ENCODE results near the gene VSIG10. TPM values are rescaled to one million over a fixed set of nuclear protein-coding genes. Genes with fewer than 3 reads are reported as not detected.

VSIG10 gene, protein sequence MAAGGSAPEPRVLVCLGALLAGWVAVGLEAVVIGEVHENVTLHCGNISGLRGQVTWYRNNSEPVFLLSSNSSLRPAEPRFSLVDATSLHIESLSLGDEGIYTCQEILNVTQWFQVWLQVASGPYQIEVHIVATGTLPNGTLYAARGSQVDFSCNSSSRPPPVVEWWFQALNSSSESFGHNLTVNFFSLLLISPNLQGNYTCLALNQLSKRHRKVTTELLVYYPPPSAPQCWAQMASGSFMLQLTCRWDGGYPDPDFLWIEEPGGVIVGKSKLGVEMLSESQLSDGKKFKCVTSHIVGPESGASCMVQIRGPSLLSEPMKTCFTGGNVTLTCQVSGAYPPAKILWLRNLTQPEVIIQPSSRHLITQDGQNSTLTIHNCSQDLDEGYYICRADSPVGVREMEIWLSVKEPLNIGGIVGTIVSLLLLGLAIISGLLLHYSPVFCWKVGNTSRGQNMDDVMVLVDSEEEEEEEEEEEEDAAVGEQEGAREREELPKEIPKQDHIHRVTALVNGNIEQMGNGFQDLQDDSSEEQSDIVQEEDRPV
- total RNA-seq, result 14.4 and 22.0 TPM in 2 replicates

DNA sequence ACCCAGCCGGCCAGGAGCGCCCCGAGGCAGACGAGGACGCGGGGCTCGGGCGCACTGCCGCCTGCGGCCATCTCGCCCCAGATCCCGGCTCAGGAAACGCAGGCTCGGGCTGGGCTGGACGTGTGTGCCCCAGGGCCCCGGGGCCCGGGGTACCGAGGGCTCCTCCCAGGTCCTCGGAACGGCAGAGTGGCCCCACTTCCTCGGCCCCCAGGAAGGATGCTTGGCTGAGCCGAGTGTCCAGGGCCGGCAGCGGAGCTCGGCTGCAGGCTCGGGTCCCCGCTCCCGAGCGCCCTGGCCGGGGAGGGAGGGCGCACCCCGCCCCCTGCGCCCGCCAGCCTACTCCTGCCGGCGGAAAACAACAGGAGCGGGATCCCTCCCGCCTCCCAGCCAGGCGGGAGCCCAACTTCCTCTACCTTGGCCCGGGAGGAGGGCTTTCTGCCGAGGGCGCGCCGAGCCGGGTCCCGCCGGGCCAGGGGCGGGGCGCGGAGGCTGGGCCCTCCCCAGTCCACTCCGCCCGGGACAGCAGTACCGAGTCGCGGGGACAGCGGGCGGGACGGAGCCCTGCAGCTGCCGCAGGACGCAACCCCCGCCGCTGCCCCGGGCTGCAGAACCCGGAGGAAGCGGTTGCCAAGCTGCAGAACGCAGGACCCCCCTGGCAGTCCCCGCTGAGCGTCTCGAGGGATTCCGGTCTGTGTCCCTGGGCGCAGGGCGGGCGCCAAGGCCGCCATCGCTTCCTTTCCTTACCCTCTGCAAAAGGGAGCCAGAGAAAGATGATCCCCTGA lies at the start of gene VSIG10:
TSS of gene VSIG10 (minus strand) at position 411 of the 782 bp plus-strand sequence. CDS start at position 71, 340 bp downstream.
- H3K27me3 ChIP-seq (ENCODE audit: control insufficient read depth, insufficient read depth, low read length), result no peaks in the 10 kb centered on the region

DNA sequence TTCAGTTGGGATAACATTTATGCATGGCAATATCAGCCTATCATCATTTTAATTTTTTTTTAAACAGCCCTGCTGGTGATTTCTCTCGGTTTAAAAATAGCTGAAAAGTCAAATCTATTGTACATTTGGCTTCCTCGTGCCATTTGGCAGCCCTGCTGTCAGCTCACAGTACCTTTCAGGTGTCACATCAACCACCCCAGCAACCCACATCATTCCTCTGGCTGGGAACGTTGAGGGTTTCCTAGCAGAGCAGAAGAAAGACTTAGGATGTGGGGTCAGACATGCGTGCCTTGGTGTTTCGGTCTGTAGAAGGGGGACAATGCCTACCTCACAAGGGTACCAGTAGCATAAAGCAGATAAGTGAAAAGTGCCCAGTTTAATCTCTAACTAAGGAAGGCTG lies 47.9 kb upstream of the VSIG10 start:
- H3K4me3 ChIP-seq (ENCODE audit: low read depth, low read length), result no peak overlapping the region
- peaks cover 1% of the 10 kb centered on the region for H3K36me3 ChIP-seq (ENCODE audit: control insufficient read depth, insufficient read depth, low read length)
- TF ChIP-seq, protein P1, sequence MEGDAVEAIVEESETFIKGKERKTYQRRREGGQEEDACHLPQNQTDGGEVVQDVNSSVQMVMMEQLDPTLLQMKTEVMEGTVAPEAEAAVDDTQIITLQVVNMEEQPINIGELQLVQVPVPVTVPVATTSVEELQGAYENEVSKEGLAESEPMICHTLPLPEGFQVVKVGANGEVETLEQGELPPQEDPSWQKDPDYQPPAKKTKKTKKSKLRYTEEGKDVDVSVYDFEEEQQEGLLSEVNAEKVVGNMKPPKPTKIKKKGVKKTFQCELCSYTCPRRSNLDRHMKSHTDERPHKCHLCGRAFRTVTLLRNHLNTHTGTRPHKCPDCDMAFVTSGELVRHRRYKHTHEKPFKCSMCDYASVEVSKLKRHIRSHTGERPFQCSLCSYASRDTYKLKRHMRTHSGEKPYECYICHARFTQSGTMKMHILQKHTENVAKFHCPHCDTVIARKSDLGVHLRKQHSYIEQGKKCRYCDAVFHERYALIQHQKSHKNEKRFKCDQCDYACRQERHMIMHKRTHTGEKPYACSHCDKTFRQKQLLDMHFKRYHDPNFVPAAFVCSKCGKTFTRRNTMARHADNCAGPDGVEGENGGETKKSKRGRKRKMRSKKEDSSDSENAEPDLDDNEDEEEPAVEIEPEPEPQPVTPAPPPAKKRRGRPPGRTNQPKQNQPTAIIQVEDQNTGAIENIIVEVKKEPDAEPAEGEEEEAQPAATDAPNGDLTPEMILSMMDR (IDR thresholded peaks at IDR 0.05; ENCODE audit: insufficient read depth, low read length, poor library complexity, severe bottlenecking), result no peak
- no peaks in the 10 kb centered on the region for H3K27me3 ChIP-seq (ENCODE audit: control insufficient read depth, insufficient read depth, low read length)
- DNase-seq (ENCODE audit: low read depth), result no peak

More for the DNA sequence above, at the start of gene VSIG10:
- TF ChIP-seq, protein P1 (IDR thresholded peaks at IDR 0.05; ENCODE audit: insufficient read depth, low read length, poor library complexity, severe bottlenecking), result no peak
- H3K36me3 ChIP-seq (ENCODE audit: control insufficient read depth, insufficient read depth, low read length), result no peaks in the 10 kb centered on the region
- no peak for DNase-seq (ENCODE audit: low read depth)
- H3K4me3 ChIP-seq (ENCODE audit: low read depth, low read length), result peak within 1 kb of the TSS; percentile 67

DNA sequence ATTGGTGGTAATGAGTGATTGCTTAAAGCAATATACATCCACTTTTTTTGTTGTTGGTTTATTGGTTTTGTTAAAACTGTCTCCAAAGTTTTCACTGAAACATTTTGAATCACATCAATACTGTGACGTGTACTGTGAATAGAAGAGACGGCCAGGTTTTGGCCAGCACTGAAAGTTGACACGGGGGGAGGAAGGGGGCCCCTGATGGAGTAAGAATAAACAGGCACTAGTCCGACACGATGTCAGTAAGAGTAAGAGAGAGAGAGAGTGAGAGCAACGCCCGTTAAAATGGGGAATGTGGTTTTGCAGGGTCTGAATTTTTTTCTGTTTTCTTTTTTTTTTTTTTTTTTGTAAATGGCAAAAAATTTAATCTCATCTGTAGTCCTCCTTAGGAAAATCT lies 46.8 kb upstream of the VSIG10 start:
- peaks cover 1% of the 10 kb centered on the region for H3K36me3 ChIP-seq (ENCODE audit: control insufficient read depth, insufficient read depth, low read length)
- no peak overlapping the region for H3K4me3 ChIP-seq (ENCODE audit: low read depth, low read length)
- no peak for DNase-seq (ENCODE audit: low read depth)
- no peaks in the 10 kb centered on the region for H3K27me3 ChIP-seq (ENCODE audit: control insufficient read depth, insufficient read depth, low read length)
- TF ChIP-seq, protein P1 (IDR thresholded peaks at IDR 0.05; ENCODE audit: insufficient read depth, low read length, poor library complexity, severe bottlenecking), result no peak

DNA sequence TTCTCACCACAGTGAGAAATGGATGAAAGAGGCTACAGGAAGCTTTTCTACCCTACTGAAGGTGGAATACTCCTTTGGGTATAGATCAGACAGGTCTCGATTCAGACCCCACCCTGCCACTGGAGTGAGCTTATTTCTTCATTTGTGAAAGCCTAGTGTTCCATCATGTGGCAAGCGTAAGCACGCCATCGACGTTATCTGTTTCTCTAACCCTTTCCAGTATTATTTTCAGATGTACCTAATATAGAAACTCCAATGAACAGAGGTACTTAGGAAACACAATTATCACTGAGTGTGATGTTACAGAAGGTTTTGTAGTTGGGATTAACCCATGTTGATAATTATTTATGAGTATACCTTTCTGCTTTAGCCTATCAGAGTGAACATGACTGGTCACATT lies 44.5 kb upstream of the VSIG10 start:
- Histone ChIP-seq H3K36me3 (ENCODE audit: control insufficient read depth, insufficient read depth, low read length) (peaks cover 3% of the 10 kb centered on the region), H3K27me3 (ENCODE audit: control insufficient read depth, insufficient read depth, low read length) (no peaks in the 10 kb centered on the region), H3K4me3 (ENCODE audit: low read depth, low read length) (no peak overlapping the region)
- TF ChIP-seq, protein P1 (IDR thresholded peaks at IDR 0.05; ENCODE audit: insufficient read depth, low read length, poor library complexity, severe bottlenecking), result no peak
- DNase-seq (ENCODE audit: low read depth), result no peak

DNA sequence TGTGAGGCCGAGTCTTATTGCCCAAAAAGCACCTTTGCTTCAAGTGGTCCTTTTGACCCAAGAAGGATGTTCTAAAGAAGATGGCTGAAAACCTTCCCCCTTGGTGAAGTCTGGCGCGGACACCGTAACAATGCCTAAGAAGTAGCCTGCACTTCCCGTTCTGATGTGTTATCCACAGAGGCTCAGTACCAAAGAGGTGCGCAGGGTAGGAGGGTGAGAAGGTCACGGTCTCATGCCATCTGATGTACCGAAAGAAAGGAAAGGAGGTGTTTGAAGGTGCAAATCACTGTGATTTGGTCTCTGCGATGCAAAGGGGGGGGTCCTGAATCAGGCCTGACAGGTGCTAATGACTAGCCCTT lies 42.0 kb upstream of the VSIG10 start:
- Histone ChIP-seq H3K36me3 (ENCODE audit: control insufficient read depth, insufficient read depth, low read length) (peaks cover 3% of the 10 kb centered on the region), H3K27me3 (ENCODE audit: control insufficient read depth, insufficient read depth, low read length) (no peaks in the 10 kb centered on the region), H3K4me3 (ENCODE audit: low read depth, low read length) (no peak overlapping the region)
- TF ChIP-seq, protein P1 (IDR thresholded peaks at IDR 0.05; ENCODE audit: insufficient read depth, low read length, poor library complexity, severe bottlenecking), result no peak
- DNase-seq (ENCODE audit: low read depth), result no peak

All from kidney epithelial cell (primary cell).